PFSK-1 (cell line): ENCODE measurements around the gene POLR2F.

ENCODE experiments used
- POLR2AphosphoS5 ChIP-seq: IDR thresholded peaks from 2 replicates; pipeline ENCODE4 v1.6.1; 2012; ENCODE audit warnings: low read depth, mild to moderate bottlenecking, control low read depth, low read length, moderate library complexity
- REST ChIP-seq, 2 experiments: IDR thresholded peaks; 2 replicates each; pipeline versions ENCODE4 v1.6.1 to v1.8.0; 2011 to 2012; ENCODE audit warnings: low read depth in 2 of 2, low read length in 2 of 2, control low read depth in 1 of 2, inconsistent platforms in 1 of 2, mild to moderate bottlenecking in 1 of 2, moderate library complexity in 1 of 2; ENCODE audit not compliant: insufficient read depth in 1 of 2
- SIN3A ChIP-seq: IDR thresholded peaks from 2 replicates; pipeline ENCODE4 v1.6.1; 2012; ENCODE audit warnings: mild to moderate bottlenecking, low read length, moderate library complexity, borderline replicate concordance; ENCODE audit not compliant: insufficient read depth

GRCh38 chr22:37999640-38000272 is 46.3 kb downstream of the POLR2F start:
- no peak for TF ChIP-seq REST (IDR thresholded peaks at IDR 0.05; ENCODE audit: insufficient read depth in 1 of 2, low read depth in 2 of 2, low read length in 2 of 2)
- TF ChIP-seq POLR2AphosphoS5, result no peak
- no peak for TF ChIP-seq SIN3A
